Measurements from ENCODE around the gene LRP8.

- TF ChIP-seq CTCF (optimal IDR thresholded peaks at IDR 0.05 in 1 of 3, IDR thresholded peaks at IDR 0.05 in 1 of 3, conservative IDR thresholded peaks at IDR 0.05 in 1 of 3; ENCODE audit: extremely low read depth in 1 of 3, insufficient read depth in 2 of 3, low read length in 3 of 3) = peak in 1 of 3 experiments; percentile 10
- TF ChIP-seq EZH2 (IDR thresholded peaks at IDR 0.05; ENCODE audit: low read length) = no peak
Measured at GRCh38 chr1:53291574-53291973, 36.3 kb downstream of the LRP8 start.
